NCI-H345 (cell line): ENCODE measurements around the gene LDB3.
A peak's percentile ranks its signal among the peaks of the same experiment; 100 is the strongest.
"Not testable (repeated sequence)": the region's sequence is repeated elsewhere in the genome, so short reads cannot be mapped to it uniquely, and the experiment has no call there.

Experiments used
- DNase-seq: peaks from one replicate; lab custom pipeline; 2025; lab: John Stamatoyannopoulos, UW

Gene LDB3, protein sequence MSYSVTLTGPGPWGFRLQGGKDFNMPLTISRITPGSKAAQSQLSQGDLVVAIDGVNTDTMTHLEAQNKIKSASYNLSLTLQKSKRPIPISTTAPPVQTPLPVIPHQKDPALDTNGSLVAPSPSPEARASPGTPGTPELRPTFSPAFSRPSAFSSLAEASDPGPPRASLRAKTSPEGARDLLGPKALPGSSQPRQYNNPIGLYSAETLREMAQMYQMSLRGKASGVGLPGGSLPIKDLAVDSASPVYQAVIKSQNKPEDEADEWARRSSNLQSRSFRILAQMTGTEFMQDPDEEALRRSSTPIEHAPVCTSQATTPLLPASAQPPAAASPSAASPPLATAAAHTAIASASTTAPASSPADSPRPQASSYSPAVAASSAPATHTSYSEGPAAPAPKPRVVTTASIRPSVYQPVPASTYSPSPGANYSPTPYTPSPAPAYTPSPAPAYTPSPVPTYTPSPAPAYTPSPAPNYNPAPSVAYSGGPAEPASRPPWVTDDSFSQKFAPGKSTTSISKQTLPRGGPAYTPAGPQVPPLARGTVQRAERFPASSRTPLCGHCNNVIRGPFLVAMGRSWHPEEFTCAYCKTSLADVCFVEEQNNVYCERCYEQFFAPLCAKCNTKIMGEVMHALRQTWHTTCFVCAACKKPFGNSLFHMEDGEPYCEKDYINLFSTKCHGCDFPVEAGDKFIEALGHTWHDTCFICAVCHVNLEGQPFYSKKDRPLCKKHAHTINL

DNA sequence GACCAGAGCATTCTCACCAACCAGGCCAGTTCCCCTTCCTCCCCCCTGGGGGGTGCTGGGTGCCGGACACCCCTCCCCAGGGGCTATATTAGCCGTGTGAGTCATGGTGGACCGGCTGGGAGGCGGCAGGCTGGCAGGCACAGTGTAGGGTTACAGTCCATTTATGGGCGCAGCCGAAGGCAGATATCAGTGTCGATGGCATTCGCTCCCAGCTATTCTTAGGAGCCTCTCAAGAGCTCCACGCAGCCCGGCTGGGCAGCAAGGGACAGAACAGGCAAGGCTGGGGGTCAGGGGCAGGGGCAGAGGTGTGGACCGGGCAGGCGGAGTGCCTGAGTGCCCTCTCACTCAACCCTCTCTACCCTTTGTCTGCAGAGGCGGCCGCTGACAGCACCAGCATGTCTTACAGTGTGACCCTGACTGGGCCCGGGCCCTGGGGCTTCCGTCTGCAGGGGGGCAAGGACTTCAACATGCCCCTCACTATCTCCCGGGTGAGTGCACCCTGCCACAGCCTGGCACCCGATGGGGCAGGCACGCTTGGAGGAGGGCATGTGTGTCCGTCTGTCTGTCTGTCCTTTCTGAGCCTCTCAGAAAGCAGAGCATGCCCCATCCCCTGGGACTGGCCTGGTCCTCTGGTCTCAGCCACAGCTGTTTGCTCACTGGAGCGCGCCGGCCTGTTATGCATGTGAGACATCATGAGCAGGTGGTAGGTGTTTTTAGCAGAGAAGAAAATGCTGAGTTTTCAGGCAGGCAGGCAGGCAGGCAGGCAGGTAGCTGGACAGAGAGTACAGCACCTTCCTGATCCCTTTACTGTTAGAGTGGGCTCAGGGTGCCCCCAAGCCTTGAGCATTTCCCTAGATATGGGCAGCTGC is at the start of gene LDB3:
Gene LDB3, plus strand, starts transcription at position 215 of the 869 bp plus-strand sequence. Its CDS starts 181 bp downstream, at position 396.
- DNase-seq, result peak; percentile 63

DNA sequence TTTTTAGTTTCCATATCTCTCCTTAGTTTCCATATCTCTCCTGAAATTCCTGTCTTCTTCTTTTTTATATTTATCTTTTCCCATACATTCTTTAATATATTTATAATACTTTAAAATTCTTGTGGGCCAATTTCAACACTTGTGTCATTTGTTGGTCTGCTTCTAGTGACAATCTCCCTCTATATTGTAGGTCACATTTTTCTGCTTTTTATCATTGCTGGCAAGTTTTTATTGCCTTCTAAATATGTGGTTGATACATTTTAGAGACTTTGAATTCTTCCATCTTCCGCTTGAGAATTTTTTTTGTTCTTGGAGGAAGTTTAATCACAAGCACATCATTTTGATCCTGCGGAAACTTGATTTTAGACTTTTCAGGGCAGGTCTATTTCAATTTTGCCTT is 40.0 kb upstream of the LDB3 start:
- no peak for DNase-seq

DNA sequence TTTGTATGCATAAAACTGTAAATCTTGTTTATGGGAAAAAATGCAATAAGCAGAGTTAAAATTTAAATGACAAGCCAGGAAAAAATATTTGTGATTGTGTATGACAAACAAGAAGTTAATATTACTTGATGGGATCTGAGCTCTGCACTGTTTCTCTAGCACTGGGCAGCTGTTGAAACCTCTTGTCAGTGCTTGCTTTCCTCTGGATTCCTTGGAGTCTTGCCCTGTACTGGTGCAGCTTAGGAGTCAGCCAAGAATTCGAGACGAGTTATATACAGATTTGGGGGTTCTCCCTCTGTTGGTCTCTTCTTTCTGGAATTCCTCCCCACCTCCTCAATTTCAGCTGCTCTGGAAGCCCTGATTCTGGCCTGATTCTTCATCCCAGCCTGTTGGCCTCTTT is 38.2 kb upstream of the LDB3 start:
- DNase-seq, result no peak

DNA sequence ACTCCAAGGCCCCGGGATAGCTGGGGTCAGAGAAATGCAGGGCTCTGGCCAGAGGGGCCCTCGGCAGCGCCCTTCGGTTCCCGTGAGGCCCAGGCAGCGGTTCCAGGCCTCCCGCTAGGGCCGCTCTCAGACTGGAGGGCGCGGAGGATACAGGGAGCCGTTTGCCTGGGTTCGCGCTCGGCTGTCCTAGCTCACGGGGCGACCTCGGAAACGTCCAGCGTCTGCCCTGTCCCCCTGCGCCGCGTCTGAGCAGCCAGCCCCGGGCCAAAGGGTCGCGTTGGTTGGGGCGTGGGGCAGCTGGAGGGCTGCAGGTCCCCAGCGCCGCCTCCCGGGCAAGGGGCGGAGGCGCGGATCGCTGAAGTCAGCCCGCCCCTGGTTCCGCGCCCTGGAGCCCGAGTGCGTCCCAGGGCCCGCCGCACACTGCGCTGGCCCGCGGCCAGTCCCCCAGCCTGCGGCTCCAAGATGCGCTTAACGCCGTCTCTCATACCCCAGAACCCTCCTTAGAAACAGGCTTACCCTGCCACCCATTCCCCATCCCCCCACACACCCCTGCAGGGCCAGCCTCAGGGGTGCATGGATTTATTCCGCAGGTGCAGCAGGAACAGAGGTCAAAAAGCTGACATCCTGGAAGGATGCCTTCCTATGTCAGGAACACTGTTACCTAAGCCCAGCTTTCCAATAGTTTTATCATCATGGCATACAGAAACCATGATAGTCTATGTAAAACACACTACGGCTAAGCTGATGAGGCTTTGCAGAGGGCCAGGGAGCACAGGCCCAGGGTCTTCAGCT is 36.1 kb upstream of the LDB3 start:
- DNase-seq, result no peak

DNA sequence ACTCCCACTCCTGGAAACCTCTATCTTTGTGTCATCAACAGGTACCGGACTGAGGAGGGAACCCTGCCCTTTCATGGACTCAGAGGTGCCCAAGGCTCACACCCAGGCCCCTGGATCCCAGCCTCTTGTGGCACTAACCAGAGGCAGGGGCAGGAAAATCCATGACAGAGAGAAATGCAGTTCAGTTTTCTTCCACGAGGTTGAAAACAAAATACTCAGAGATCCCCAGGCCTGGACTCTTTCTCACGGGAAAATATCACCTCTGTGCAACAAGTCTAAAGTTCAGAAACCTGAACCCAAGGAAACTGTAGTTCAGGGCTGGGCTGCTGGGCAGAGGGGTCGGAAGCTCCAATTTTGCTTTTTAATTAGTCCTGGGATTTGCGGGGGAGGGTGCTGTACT is 35.4 kb upstream of the LDB3 start:
- DNase-seq, result no peak

DNA sequence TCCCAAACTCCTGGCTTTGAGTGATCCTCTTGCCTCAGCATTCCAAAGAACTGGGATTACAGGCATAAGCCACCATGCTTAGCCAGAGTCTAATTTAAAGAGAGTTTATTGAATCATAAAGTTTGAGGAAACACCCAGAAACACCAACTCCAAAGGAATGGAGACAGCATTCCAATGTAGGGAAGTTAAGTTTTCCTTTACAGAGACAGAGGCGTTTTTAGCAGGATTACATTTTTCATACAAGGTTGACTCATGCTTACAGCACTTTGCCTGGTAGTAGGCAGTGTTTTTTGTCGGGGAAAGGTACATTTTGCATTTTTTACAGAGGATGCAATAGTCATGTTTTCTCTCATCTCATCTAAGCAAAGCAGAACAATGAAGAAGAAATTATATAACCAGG is 32.9 kb upstream of the LDB3 start:
- DNase-seq, result no peak

DNA sequence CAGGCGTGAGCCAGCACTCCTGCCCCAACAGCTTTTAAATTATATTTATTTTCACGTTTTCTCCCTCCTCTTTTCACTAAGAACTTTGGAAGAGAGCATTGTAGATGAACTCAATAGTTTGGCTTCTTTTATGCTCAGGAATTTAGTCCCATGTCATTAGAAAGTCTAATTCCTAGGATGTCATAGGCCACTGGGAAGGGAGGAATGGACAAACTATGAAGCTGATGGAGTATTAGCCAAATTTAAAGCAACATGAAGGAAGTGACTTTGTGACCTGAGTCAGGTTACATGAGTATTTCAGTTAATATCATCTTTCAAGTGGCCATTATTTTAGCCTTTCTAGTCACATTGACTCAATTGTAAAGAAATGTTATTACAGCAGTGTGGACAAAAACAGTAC is 32.0 kb upstream of the LDB3 start:
- DNase-seq, result no peak

DNA sequence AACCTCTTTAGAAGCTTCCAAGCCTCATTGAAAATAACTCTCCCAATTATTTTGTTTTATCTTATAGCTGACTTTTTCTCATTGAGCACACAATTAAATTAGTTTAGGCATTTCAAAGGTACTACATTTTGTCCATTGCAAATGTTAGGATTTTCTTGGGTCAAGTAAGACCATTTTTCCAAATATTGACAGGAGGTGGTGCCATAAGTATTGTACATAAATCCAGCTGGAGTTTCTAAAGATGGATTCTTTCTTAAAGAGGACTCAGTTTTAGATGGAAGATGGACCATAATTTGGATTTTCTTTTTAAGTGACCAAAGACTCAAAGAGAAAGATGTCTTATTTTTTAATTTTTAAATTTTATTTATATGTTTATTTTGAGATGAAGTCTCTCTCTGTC is 26.3 kb upstream of the LDB3 start:
- no peak for DNase-seq

DNA sequence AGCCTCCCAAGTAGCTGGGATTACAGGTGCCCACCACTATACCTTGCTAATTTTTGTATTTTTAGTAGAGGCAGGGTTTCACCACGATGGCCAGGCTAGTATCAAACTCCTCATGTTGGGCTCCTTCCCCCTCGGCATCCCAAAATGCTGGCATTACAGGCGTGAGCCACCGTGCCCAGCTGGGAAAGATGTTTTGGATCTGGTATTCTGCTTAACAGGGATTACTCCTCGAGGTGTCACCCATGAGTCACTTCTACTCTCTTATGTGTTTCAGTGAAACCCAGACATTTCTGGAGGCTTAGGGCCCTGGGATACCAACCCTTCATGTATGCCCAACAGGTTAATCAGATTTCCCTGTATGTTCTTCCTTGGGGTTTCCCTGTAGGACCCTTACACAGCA is 25.8 kb upstream of the LDB3 start:
- DNase-seq, result no peak

DNA sequence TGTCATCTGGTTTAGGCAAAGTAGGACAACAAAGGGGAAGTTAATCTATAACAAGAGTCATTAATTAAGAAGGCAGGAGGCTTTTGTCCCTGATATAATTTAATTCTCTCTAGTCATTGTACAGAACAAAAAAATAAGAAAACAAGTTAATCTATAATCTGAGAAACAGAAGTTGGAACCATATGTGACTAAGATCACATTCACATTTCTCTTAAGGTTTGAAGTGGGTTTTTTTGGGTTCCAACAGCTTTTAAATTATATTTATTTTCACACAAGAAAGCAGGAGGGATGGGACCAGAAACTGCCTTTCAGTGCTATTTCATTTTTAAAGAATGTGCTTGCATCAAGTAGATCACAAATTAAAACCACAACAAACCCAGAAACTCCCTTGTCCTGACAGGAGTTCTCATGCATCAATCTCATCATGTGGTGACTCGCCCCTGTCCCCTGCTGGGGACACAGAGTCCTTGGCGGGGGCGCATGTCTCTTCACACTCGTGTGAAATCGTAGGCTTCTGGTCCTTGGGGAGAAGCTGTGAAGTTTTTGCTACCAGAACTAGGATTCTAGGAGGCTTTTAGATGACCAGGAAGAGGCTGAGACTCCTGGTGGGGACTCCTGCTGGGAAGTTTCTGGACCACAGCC is 24.0 kb upstream of the LDB3 start:
- no peak for DNase-seq

DNA sequence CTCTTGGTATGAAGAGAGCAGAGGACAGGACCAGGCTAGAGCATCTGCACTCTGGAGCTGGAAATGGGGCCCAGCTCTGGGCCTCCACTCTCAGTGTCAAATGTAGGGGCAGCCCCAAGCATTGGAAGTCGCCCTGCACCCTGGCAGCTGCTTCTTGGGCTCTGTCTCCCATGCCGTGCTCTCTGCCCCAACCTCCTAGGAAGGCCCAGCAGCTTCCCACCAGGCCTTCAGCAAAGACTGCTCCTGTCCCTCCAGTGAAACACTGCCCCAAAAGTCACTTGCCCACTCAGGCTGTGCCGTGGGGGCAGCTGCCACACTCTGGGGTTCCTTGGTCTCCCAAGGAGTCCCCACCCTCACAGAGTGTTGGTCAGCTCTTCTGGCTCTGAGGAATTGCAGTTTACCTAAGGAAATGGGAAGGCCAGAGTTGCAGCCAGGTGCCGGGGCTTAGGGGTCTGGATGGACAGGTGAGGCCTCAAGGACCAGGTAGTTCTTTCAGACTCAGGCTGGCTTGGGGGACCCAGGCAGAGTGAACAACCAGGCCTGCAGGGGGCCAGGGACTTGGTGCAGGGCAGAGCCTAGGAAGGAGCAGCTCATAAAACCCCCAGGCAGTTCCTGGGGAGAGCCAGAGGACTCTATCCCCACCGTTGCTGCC is 23.4 kb upstream of the LDB3 start:
- no peak for DNase-seq

DNA sequence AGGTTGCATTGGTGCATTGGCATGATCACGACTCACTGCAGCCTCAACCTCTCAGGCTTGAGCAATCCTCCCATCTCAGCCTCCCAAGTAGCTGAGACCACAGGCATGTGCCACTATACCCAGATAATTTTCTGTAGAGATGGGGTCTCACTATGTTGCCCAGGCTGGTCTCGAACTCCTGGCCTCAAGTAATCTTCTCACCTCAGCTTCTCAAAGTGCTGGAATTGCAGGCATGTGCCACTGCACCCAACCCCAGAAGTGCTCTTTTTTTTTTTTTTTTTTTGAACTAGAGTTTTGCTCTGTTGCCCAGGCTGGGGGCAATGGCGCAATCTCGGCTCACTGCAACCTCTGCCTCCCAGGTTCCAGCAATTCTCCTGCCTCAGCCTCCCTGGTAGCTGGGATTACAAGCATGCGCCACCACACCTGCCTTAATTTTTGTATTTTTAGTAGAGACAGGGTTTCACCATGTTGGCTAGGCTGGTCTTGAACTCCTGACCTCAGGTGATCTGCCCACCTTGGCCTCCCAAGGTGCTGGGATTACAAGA is 22.6 kb upstream of the LDB3 start:
- DNase-seq, result not testable (repeated sequence)

DNA sequence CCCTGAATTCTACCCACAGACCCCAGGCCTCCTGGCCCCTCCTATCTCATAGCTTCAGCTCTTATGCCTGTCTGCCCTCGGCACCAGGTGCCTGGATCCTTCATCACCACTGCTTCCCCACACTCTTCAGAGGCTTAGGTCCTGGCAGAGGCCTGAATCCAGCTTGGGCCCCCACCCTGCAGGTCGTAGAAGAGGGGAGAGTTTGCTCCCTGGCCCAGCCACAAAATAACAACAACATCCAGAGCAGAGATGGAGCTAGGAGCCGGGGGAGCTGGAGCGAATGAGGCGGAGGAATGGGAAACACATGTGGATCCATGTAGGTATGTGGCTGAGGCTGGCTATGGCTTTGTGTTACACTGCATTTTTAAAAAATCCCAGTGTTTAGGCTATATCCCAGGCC is 21.8 kb upstream of the LDB3 start:
- DNase-seq, result no peak

DNA sequence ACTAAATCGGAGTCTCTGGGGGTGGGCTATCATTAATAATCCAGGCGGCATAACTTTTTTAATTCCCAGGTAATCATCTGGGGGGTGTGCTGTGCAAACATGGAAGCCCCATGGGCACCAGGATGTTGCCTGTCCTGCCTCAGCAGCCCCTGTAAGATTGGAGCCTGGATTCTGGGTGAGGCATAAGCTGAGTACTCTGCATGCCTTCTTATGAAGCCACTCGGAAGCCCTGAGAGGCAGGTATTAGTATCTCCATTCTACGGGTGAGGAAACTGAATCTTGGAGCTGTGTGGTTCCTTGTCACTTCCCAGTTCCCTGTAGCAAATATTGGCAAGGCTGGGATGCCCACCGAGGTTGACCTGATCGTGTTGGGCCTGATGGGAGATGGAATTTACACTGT is 21.4 kb upstream of the LDB3 start:
- no peak for DNase-seq

DNA sequence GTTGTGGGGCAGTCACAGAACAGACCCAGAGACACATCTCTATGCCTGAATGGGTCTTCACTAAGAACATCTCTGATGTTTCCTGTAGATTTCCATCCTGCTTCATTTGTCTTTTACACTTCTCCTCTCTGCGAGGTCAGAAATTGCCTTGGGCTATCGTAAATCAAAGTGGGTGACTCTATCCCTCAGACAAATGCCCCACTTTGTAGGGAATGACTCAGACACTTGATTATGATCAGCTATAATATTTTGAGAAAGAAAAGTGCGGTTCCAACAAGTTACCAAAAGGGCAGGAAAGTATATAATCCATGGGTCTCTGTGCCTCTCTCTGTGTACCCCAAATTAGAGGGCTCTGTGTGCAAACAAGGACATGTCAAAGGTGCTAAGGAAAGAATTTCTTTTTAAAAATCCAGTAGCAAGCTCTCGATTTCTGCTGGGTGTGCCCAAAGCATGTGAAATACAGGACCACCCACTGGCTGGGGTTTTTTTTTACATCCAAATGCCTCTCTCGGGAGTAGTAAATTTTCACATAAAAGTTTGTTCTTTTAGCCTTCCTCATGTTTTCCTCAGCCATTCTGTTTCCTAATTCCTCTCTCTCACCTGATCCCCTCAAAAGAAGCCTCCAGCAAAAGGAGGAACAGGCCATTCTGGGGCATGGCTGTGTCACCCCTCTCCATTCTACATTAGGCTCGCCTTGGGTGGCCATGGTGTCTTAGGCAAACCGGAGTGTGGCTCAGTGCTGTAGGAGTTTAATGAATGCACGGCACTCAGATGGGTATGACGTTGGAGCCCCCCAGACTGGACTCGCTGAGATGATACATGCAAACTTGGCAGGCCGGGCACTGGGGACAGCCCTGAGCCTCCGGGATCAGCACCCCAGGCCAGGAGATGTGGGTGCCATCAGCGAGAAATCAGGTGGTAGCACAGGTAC is 20.3 kb upstream of the LDB3 start:
- DNase-seq, result no peak

DNA sequence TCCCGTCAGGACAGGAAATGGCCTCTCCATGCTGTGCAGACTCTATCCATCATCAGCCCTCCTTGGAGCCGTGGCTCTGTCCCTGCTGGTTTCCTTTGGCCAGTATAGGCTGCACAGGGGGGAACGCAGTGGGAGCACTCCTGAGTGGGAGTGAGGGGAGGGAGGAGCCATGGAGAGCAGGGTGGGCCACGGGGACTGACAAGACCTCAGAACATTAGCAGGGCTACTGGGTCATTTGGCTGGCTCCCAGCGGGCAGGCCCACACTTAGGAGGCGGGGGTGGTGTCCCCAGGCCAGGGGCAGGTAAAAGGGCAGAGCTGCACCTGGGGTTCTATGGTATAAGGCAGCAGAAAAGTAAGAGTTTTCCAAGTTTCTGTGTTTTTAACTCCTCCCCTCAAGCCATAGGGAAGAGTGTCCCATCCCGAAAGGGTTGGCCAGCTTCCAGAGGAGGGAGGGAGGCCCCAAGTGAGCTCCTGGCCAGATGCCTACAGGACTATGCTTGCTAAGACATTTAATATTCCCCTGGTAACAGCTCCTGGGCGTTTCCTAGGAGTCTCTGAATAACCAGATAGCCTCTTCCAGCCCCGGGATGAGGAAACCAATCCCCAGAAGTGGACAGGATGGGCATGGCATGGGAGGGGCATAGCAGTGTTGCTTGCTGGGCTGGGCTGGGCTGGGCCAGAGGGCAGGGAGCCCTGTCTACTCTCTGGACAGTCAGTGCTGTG is 19.4 kb upstream of the LDB3 start:
- DNase-seq, result no peak

DNA sequence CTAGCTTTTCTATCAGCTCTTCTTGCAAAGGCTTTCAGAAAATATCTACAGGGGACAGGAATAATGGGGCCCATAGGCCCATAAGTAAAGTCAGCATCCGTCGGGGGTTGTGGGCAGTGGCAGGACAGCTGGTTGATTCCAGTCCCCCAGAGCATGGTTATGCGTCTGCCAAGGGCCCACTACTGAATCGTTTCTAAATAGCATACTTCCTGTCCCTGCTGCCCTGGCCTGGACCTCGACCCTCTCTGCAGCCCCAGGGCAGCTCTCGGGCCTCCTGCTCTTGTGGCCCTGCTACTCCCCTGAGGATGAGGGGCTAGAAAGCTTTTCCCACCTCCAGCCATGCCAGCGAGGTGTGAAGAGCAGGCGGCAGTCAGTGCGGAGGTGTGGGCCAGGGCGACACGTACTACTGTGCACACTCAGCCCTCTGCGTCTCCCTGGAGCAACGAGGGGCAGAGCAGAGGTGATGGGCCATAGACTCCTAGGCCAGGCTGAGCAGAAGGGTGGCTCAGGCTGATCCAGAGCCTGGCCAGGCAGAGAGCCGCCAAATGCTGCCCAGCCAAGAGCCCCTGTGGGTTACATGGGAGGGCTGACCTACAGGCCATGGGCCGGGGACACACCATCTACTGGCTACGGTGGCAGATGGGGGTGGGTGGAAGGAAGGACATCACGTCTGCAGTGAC is 18.7 kb upstream of the LDB3 start:
- DNase-seq, result no peak

DNA sequence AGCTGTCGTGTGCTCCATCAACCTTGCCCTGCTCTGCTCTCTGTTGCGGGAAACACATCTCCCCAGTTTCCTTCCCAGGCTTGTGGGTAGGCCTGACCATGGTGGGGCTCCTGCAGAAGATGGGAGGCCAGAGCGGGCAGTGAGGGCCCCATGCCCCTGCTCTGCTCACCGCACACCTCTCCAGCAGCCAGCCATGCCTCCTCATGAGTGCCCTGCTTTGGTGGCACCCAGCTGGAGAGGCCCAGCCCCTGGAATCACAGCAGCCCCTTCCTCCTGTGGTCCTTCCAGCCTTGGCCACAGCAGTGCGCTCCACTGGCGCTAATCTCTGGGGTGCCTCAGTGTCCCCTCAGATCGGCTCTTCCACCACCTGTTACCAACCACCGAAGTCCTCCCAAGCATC is 18.2 kb upstream of the LDB3 start:
- DNase-seq, result no peak
